HG03039 (cell line): ENCODE results near the gene ATP2B3.

Experiments
- ATAC-seq: cut with Tn5 transposase; IDR thresholded peaks from one replicate; pipeline ENCODE4 v1.9.1; 2021; ENCODE audit warnings: mild to moderate bottlenecking, moderate library complexity; ENCODE audit not compliant: unreplicated experiment

The ATP2B3 gene

GRCh38 chrX:153564047-153564606 lies 46.7 kb downstream of the ATP2B3 start:
- no peak for ATAC-seq

GRCh38 chrX:153565996-153566580 lies 48.6 kb downstream of the ATP2B3 start:
- ATAC-seq = no peak

- ATAC-seq = no peak
These were observed 51.1 kb downstream of the ATP2B3 start for GRCh38 chrX:153568451-153569011.

GRCh38 chrX:153569475-153569874 lies 52.0 kb downstream of the ATP2B3 start:
- ATAC-seq = no peak

GRCh38 chrX:153571534-153571908 lies 54.1 kb downstream of the ATP2B3 start:
- no peak for ATAC-seq

- ATAC-seq = no peak
These were observed 55.2 kb downstream of the ATP2B3 start for GRCh38 chrX:153572601-153573000.

- ATAC-seq = no peak
These were observed 56.5 kb downstream of the ATP2B3 start for GRCh38 chrX:153573984-153574383.

- ATAC-seq = no peak
These were observed 58.9 kb downstream of the ATP2B3 start for GRCh38 chrX:153576239-153576870.

GRCh38 chrX:153576961-153577360 lies 59.5 kb downstream of the ATP2B3 start:
- no peak for ATAC-seq

- ATAC-seq = no peak
These were observed 60.9 kb downstream of the ATP2B3 start for GRCh38 chrX:153578200-153578835.

- ATAC-seq = no peak
These were observed 61.4 kb downstream of the ATP2B3 start for GRCh38 chrX:153578889-153579288.

GRCh38 chrX:153580700-153581386 lies 63.4 kb downstream of the ATP2B3 start:
- no peak for ATAC-seq

- ATAC-seq = peak; percentile 95
These were observed 65.5 kb downstream of the ATP2B3 start for GRCh38 chrX:153582896-153583295.

- ATAC-seq = no peak
These were observed 66.0 kb downstream of the ATP2B3 start for GRCh38 chrX:153583433-153583832.

GRCh38 chrX:153585827-153586226 lies 68.4 kb downstream of the ATP2B3 start:
- no peak for ATAC-seq

- no peak for ATAC-seq
These were observed 69.9 kb downstream of the ATP2B3 start for GRCh38 chrX:153587342-153587741.

- ATAC-seq = no peak
These were observed 70.8 kb downstream of the ATP2B3 start for GRCh38 chrX:153588021-153588781.

GRCh38 chrX:153588782-153589446 lies 71.5 kb downstream of the ATP2B3 start:
- ATAC-seq = no peak

- ATAC-seq = no peak
These were observed 73.8 kb downstream of the ATP2B3 start for GRCh38 chrX:153590961-153591956.
